GM20431 (cell line): ENCODE measurements around the gene ARAP2.

ENCODE experiments used
- in situ Hi-C: fragments of 300-500 bp; cut with MseI, MboI; formaldehyde crosslinking; loops from one replicate; pipeline ENCODE4 v1.15.0; 2020; ENCODE audit warnings: low sequenced_read_pairs; ENCODE audit not compliant: unreplicated experiment

ARAP2 gene

DNA sequence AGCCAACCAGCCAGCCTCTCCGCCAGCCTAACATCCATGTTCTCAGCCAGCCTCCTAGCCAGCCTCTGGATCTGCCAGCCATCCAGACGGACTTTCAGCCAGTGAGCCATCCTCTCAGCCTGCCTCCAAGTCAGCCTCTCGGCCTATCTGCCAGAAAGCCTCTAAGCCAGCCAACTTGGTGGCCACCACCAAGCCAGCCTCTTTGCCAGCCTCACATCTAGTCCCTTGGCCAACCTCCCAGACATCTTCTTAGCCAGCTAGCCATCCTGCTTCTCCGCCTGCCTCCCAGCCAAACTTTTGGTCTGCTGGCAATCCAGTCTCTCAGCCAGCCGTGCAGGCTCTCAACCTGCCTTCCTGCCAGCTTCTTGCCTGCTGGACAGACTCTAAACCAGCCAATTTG, 16.4 kb upstream of the ARAP2 start:
- in situ Hi-C loops: no loop called here

GRCh38 chr4:36256398-36256891, 12.1 kb upstream of the ARAP2 start:
- in situ Hi-C loops: no loop called here

- in situ Hi-C loops: no loop called here
Measured at GRCh38 chr4:36255577-36255976, 11.3 kb upstream of the ARAP2 start.

- in situ Hi-C loops: no loop called here
Measured at GRCh38 chr4:36254371-36254770, 10.1 kb upstream of the ARAP2 start.

DNA sequence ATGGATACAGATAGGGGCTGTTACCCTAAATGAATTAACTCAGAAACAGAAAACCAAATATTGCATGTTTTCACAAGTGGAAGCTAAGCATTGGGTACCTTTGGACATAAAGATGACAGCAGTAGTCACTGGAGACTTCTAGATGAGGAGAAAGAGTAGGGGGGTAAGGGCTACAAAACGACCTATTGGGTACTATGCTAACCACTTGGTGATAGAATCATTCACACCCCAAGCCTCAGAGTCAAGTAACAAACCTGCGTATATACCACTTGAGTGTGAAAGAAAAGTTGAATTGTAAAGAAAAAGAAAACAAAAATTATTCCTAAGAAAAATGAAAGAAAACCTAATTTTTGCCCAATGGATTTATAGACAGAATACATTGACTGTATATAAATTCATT, 7.7 kb upstream of the ARAP2 start:
- in situ Hi-C loops: no loop called here

DNA sequence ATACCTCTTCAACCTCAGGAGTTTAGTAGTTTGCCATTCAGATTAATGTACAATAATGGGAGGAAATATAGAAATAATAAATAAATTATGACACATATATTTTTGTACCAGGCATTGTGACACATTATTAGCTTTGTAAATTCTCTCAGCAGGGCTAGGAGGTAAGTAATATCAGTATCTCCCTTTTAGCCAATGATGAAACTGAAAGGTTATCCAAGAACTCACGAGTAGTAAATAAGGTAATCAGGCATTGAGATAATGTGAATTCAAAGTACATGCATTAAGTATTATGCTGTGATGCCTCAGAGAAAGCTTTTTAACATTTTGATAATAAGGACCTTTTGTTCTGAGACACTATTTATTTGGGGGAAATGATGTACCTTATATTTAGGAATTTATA, 5.3 kb upstream of the ARAP2 start:
- in situ Hi-C loops: no loop called here

- in situ Hi-C loops: no loop called here
Measured at GRCh38 chr4:36243355-36244256, 708 bp downstream of the ARAP2 start.

DNA sequence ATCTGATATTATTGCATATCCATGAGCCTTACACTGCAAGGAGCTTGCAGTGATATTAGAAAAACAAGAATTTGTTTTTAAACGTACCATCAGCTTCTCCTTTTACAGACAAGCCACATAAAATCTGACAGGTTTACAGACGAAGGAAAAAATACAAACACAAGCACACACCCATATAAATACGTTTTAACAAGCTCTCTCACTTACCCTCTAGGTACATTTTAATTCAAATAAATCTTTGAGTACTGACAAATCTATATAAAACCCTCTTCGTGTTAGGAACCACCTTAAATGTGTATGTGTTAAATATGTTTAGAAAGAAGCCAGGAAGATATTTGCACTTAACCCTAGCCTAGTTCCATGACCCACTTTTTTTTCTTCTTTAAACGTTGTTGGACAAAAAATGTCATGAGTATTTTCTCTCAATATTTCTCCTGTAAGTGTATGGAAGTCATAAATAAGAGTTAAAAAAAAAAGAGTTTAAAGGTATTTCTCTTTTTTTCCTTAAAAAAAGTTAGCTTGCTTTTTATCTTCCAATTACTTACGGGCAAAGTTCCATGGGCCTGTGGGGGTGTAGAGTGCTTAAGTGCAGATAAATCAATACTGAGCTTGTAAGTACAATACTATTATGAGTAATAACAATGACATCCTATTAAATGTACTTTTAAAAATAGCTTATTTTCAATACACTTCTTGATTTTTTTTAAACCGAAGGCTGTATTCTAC, 1.5 kb downstream of the ARAP2 start:
- in situ Hi-C loops: no loop called here

- in situ Hi-C loops: no loop called here
Measured at GRCh38 chr4:36241771-36242170, 2.5 kb downstream of the ARAP2 start.

DNA sequence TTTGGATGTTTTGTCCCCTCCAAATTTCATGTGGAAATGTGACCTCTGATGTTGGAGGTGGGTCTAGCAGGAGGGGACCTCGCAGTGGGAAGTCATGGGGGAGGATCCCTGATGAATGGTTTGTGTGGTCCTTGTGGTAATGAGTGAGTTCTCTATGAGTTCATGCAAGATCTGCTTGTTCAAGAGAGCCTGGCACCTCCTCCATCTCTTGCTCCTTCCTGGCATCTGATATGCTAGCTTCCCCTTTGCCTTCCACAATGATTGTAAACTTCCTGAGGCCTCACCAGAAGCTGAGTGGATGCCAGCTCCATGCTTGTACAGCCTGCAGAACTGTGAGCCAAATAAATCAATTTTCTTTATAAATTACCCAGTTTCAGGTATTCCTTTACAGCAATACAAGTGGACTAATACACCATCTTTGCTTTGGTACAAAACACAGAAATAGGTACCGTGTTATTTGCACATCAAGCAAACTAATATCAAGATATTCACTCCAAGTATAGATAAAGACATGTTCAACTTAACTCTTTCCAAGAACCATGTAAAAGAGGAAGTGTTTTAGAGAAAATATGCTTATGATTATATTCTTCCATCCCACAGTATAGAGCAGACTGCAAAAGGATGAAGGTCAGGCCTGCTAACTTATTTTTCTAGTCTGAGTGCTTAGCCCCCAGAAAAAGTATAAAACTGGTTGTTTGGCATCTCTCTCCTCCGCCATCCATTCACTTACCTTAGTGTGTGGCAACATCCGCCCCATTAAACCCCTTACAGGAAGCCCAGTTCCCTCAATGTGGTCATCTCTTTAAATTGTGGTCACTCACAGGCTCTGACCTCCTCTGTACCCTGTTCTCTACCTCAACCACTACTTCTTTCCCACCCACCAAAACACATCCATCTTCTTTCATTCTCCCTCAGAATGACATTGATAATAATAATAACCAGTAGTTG, 6.7 kb downstream of the ARAP2 start:
- in situ Hi-C loops: no loop called here

DNA sequence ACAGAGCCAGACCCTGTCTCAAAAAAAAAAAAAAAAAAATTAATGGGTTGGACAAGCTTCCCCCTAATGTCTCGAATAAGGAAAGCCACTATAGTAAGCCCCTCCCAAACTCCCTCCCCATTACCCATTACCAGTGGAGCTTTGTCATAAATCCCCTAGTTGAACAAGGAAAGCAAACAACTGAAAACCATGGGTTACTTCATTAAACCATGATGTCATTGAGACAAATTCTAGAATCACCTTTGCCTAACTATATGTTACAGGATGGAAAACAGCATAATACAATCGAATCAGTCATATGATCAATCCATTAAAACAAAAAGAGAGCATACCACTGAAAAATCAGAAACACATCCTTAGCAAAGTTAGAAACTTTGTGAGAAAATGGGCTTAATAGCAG, 8.2 kb downstream of the ARAP2 start:
- in situ Hi-C loops: no loop called here

- in situ Hi-C loops: no loop called here
Measured at GRCh38 chr4:36235306-36235705, 9.0 kb downstream of the ARAP2 start.

DNA sequence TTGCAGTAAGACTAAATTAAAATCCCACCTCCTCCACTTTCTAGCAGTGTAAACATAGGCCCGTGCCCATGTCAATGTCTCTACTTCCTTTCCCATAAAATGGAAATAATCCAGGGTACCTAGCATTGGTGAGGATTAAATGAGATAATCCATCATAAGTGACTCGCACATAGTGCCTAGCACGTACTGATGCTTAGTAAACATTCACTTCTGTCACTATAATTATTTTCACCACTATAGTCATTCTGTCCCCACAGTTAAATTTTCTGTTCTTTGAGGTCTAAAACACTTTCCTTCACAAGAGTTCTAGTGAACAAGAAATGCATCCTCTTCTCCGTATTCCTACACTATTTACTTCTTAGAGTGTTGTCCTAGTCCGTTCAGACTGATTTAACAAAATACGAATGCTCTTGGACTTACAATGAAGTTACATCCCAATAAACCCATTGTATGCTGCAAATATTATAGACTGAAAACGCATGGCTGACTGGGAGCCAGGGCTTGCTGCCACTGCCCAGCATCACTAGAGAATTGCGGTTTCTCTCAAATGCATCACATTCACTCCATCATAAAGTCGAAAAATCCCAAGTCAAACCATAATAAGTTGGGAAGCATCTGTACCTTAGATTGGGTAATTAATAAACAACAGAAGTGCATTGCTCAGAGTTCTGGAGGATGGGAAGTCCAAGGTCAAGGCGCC, 10.6 kb downstream of the ARAP2 start:
- in situ Hi-C loops: no loop called here

- in situ Hi-C loops: no loop called here
Measured at GRCh38 chr4:36230534-36230933, 13.8 kb downstream of the ARAP2 start.

DNA sequence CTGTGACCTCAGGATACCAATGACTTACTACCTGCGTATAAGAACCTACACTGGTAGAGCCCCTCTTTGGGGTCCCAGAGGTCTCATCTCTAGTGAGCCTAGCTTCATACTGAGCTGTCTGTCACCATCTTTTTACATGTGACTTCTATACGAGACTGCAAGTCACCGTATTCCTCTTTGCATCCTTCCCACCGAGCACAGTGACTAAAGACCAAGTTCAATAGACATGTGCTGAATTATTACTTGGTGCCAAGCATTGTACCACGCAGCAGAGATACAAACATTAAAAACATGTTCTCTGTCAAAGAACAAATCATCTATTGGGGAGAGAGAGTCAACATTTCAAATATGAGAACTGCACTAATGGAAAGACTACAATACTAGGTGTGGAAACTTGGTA, 16.4 kb downstream of the ARAP2 start:
- in situ Hi-C loops: no loop called here

GRCh38 chr4:36226430-36227227, 17.7 kb downstream of the ARAP2 start:
- in situ Hi-C loops: no loop called here

DNA sequence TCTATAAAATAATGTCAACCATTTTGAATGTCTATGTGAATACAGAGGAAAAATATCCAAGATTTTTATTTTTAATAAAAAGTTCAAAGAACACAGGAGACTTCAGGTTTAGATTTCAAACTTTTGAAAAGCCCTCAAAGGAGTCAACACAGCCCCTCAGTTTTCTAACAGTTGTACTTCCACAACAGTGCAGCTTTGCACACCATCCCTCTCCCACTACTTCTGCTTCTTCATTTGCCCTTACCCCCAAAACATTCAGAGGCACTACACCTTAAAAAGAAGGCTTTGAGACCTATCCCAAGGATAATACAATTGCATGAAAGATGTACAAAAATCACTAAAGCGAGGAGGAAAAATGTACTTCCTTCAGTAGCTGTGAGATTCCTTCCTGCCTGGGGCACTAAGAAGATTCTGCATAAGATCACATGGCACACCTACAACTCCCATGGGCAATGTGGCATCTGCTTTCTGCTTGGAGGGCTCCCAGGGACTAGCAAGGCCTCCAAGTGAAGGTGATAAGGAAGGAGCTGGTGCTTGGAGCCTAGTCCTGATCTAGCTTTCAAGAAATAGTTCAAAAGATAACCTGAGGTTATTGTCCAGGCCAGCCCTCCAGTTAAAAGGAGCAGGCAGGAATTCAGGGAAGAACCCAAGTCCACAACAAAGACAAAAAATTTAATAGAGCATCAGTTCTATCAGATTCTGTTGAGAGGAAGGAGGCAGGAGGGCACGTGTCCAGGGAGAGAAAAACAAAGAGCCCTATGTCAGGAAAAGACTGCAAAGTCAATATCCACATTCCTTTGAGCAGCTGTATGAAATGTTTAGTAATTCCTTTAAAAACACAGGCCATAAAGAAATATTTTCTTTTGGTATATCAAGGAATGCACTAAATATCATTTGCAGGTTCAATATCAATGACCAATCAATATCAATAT, 19.1 kb downstream of the ARAP2 start:
- in situ Hi-C loops: no loop called here

GRCh38 chr4:36222702-36223101, 21.6 kb downstream of the ARAP2 start:
- in situ Hi-C loops: no loop called here
